AG09309 (cell line): Measurements from ENCODE around the gene HK2.

Experiments
- DNase-seq: peaks from one replicate; pipeline ENCODE4 v3.0.0-alpha.2; 2010; ENCODE audit warnings: low read depth
- H3K4me3 ChIP-seq: 2 replicates; pipeline ENCODE4 v1.5.1; 2011; ENCODE audit warnings: mild to moderate bottlenecking, low read depth, low read length, moderate library complexity; ENCODE audit not compliant: control insufficient read depth
- TF ChIP-seq, protein P1 (sequence below): IDR thresholded peaks from 2 replicates; pipeline ENCODE4 v1.5.1; 2011; ENCODE audit warnings: mild to moderate bottlenecking, low read depth, low read length, inconsistent platforms; ENCODE audit not compliant: insufficient read depth, control insufficient read depth; ENCODE audit errors: missing control alignments

Gene HK2

DNA sequence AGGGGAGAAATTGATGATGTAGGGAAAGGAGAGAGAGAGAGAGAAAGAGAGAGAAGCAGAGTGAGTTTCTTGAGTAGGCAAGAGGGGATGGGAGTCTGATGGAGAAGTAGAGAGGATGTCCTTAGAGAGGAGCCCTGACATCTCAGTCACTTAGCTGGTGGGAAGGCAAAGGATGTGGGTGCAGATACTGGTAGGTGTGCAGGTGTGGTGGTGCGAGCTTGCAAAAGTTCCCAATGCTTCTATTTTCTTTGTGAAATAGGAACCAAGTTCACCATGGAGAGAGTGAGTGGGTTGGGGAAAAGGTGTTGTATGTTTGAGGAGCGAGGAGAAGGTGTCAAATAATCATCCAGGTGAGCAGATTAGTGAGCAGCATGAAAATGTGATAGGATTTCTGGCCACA, 98.0 kb downstream of the HK2 start:
- TF ChIP-seq, protein P1, sequence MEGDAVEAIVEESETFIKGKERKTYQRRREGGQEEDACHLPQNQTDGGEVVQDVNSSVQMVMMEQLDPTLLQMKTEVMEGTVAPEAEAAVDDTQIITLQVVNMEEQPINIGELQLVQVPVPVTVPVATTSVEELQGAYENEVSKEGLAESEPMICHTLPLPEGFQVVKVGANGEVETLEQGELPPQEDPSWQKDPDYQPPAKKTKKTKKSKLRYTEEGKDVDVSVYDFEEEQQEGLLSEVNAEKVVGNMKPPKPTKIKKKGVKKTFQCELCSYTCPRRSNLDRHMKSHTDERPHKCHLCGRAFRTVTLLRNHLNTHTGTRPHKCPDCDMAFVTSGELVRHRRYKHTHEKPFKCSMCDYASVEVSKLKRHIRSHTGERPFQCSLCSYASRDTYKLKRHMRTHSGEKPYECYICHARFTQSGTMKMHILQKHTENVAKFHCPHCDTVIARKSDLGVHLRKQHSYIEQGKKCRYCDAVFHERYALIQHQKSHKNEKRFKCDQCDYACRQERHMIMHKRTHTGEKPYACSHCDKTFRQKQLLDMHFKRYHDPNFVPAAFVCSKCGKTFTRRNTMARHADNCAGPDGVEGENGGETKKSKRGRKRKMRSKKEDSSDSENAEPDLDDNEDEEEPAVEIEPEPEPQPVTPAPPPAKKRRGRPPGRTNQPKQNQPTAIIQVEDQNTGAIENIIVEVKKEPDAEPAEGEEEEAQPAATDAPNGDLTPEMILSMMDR = no peak

DNA sequence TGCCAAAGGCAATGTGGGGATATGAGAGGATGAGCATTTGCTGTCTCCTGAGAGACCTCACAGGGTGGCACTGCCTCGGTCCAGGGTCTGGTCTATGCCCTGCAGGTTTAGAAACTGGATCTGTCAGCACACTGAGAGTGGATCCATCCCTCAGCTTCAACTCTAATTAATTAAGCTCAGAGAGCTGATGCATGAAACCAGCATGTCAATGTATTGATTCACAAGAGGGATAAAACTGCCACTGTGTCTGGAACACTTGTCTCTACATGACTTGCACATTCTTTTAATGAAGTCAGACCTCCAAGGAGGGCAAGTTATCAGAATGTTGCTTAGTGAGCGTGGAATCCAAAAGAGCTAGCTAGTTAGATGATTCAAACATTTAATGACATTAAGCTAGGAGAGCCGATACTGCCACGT, 102.1 kb downstream of the HK2 start:
- no peak overlapping the region for H3K4me3 ChIP-seq
- TF ChIP-seq, protein P1 = no peak
- DNase-seq = no peak

More for the DNA sequence above, 98.0 kb downstream of the HK2 start:
- DNase-seq = no peak
- H3K4me3 ChIP-seq = no peak overlapping the region

DNA sequence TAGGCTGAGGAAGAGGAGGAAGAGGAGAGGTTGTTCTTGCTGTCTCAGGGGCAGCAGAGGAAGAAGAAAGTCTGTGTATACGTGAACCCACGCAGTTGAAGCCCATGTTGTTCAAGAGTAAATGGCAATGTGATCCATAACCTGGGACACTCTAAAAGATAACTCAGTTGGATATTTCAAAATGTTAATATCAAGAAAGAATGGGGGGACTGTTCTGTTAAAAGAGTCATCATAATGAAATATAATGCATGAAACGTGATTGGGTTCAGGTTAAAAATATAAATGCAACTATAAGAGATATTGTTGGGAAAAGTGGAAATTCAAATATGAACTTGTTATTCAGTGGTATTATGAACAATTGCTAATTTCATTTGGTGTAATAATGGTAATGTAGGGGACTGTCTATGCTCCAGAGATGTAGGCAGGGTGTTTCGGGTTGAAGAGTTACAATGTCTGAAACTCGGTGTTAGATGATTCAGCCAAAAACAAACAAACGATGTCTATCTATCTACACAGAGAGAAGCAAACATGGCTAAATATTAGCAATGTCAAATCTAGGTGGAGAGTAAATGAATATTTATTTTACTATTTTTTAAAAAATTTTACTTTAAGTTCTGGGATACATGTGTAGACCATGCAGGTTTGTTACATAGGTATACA, 103.4 kb downstream of the HK2 start:
- TF ChIP-seq, protein P1 = no peak
- no peak for DNase-seq
- H3K4me3 ChIP-seq = no peak overlapping the region

DNA sequence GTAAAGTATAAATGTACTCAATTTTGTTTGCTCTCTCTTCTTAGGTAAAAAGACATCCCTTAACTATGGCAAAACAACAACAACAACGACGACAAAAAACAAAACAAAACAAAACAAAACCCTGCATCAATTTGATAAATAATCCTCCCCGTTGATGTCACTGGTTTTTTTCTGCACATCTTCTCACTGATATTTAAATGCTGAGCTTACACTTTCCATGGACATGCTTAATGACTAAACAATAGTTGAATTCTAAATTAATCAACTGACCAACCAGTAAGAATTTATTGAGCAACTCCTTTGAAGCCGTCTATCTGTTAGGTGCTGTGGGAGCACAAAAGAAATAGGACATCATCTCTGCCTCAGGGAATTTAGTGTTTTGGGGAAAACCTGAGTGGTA, 104.3 kb downstream of the HK2 start:
- TF ChIP-seq, protein P1 = no peak
- no peak overlapping the region for H3K4me3 ChIP-seq
- no peak for DNase-seq

DNA sequence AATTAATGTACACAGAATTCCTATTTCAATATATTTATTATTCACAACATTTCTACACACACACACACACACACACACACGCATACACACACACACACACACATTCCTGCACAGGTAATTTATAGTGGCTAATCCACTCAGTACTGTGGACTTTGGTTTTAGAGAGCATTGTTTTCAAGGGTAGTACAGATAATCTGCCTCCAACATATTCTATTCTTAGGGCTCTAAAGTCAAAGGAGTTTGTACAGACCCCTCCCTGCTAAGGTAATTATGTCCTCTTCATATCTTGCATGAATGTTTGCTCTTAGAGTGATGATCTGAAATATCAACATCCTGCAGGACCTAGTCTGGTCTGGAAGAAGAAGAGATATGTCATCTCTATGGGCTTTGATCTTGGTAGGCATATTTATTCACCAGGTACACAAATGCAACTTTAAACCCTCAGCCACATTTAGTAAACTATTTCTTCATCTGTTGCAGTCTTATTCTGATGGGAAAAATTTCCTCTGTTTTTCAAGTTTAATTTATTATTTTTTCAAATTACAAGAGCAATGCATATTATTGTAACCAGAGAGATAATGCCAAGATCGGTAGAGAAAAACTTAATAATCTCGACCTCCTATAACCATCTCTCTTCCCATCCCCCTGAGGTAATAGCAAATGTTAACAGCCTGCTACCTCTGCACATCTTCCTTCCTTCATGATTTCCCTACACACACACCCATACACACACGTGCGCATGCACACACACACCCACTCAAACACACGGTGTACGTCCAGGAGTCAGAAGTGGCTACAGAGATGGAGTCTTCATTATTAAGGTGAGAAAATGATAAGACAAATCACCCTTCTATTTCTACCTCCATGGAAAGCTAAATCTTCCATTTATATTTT, 106.2 kb downstream of the HK2 start:
- no peak for DNase-seq
- TF ChIP-seq, protein P1 = no peak
- H3K4me3 ChIP-seq = no peak overlapping the region

DNA sequence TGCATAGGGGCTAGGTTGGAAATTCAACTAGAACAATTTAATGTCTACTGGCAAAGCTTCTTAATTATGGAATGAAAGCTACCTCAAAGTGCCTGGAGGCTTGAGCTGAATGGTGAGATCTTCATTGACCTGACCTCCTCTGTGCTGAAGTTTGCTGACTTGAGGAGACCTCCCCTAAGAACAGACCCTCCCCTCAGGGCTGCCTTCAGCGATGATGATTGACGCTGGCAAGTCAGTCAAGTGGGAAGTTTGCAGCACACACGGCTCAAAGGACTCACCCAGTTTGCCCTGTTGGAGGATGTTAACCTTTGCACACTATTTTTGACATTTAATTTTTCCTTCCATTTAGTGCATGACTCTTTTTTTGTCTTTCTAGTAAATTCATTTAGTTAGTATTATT, 107.4 kb downstream of the HK2 start:
- TF ChIP-seq, protein P1 = no peak
- no peak for DNase-seq
- no peak overlapping the region for H3K4me3 ChIP-seq
